ENCODE measurements around the gene MEOX1. TPM values are rescaled to one million over a fixed set of nuclear protein-coding genes. Genes with fewer than 3 reads are reported as not detected.
A peak's percentile ranks its signal among the peaks of the same experiment; 100 is the strongest.

Gene MEOX1
- total and polyA plus RNA-seq, 2 of the 4 experiments (the other 2 are of a cell fraction), result 0.48 to 0.72 TPM

DNA sequence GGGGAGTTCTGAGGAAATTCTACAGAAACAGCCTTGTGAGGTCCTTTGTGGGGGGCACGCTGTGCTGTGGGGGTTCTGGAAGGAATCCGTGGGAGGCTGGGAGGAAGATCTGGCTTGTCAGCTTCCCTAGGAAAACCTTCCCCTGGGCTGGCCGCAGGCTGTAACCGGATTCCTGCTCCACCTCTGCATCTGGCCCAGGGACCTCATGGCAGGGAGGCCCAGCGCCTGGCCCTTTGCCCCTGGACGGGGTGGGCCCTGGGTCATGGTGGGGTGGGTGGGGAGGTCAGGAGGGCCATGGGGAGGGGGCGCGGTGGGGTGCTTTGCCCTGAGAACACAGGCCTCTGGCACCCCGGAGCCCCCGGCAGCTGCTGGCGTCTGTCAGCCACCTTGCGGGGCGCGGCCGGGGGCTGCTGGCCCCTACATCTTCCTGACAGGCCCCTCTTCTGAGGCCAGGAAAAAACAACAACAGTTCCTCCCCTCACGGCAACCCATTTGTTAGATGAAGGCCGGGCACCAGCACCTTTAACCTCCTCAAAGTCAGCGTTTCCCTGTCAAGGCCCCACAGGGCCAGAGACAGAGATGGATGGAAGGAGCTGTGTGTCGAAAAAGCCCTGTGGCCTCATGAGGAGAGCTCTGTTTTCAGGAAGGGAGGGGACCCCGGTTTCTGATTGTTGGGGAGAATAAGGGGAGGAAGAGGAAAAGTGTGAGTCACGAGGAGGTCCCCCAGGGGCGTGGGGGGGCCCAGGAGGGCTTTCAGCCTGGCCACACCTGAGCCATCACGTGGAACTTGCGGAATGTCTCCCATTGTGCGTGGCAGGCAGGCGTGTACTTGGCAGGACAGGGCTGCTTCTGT is 3.6 kb upstream of the MEOX1 start:
- Histone ChIP-seq H3K14ac (replicated peaks; ENCODE audit: low read depth, low read length) (no peak overlapping the region), H3K36me3 (ENCODE audit: control insufficient read depth, insufficient read depth, low read length) (no peaks in the 10 kb centered on the region), H2AK9ac (replicated peaks; ENCODE audit: low read depth, low read length, poor library complexity) (no peak overlapping the region), H4K91ac (ENCODE audit: insufficient read depth, low read depth, low read length) (no peak overlapping the region), H2BK20ac (ENCODE audit: low read depth, low read length) (no peak overlapping the region), H3K4me3 (ENCODE audit: insufficient read depth, low read depth, low read length) (no peak overlapping the region), H2BK15ac (ENCODE audit: low read depth, low read length) (no peak overlapping the region), H2AFZ (replicated peaks; ENCODE audit: low read length, poor library complexity) (no peak overlapping the region), H2AK5ac (ENCODE audit: low read depth, low read length) (0 out of 2 replicates have a peak overlapping the region, but pooled peaks have one; percentile 0), H3K4me2 (ENCODE audit: low read depth, low read length) (no peak overlapping the region), H3K18ac (ENCODE audit: low read depth, low read length) (no peak overlapping the region), H3K9me3 (ENCODE audit: control insufficient read depth, insufficient read depth, low read length) (no peaks in the 10 kb centered on the region), H2BK5ac (ENCODE audit: low read depth, low read length, poor library complexity, severe bottlenecking) (no peak overlapping the region), H3K27me3 (ENCODE audit: control insufficient read depth, insufficient read depth, low read length) (peaks cover 3% of the 10 kb centered on the region; the same call in 1 of the 2 replicates), H3K27ac (ENCODE audit: insufficient read depth, low read length) (no peak overlapping the region), H3K4me1 (ENCODE audit: control insufficient read depth, insufficient read depth, low read length) (peaks cover 15% of the 10 kb centered on the region), H3K9ac (ENCODE audit: low read depth, low read length) (no peak overlapping the region), H4K5ac (ENCODE audit: low read depth, low read length) (0 out of 2 replicates have a peak overlapping the region, but pooled peaks have one; percentile 60), H3K9me1 (ENCODE audit: insufficient read depth, low read length) (peaks cover 4% of the 10 kb centered on the region), H3K4ac (ENCODE audit: low read depth, low read length) (no peak overlapping the region), H3K79me1 (ENCODE audit: low read depth in 1 of 2, low read length in 2 of 2) (no peaks in the 10 kb centered on the region), H4K8ac (ENCODE audit: low read depth in 2 of 2, low read length in 2 of 2) (no peak overlapping the region), H3K23ac (ENCODE audit: low read depth, low read length) (no peak overlapping the region), H3K56ac (ENCODE audit: extremely low read depth, insufficient read depth, low read length) (no peak overlapping the region), H4K20me1 (ENCODE audit: insufficient read depth, low read length) (no peaks in the 10 kb centered on the region), H2BK120ac (ENCODE audit: low read depth, low read length) (no peak overlapping the region)
- CTCF ChIA-PET, result interaction anchor here (0.6 kb wide), 1 partner anchor 234 kb away, joined by 5 read pairs; no protein-coding TSS in a partner anchor
- in situ Hi-C loops (cut with MboI; ENCODE audit: low sequenced_read_pairs), result no loop called here
- POLR2A ChIA-PET (ENCODE audit: unreplicated experiment), result interaction anchor here (0.6 kb wide), 1 partner anchor 11 kb away, joined by 6 read pairs; no protein-coding TSS in a partner anchor
- no peak for ATAC-seq (ENCODE audit: low read depth)
- intact Hi-C loops (cut with micrococcal nuclease), result no loop called here
- dilution Hi-C loops (cut with HindIII; ENCODE audit: low sequenced_read_pairs, unreplicated experiment), result no loop called here
- DNase-seq, result no peak
- TF ChIP-seq RAD21 (IDR thresholded peaks at IDR 0.05; ENCODE audit: low read length) (no peak), SMC3 (IDR thresholded peaks at IDR 0.05; ENCODE audit: low read depth, low read length) (no peak), CHD1 (IDR thresholded peaks at IDR 0.05; ENCODE audit: low read depth, low read length) (no peak), NFE2L2 (IDR thresholded peaks at IDR 0.05; ENCODE audit: low read depth, low read length) (no peak), FOS (IDR thresholded peaks at IDR 0.05; ENCODE audit: low read depth, low read length) (no peak), CEBPB (IDR thresholded peaks at IDR 0.05; ENCODE audit: low read depth, low read length) (no peak)
- TF ChIP-seq, protein P1, sequence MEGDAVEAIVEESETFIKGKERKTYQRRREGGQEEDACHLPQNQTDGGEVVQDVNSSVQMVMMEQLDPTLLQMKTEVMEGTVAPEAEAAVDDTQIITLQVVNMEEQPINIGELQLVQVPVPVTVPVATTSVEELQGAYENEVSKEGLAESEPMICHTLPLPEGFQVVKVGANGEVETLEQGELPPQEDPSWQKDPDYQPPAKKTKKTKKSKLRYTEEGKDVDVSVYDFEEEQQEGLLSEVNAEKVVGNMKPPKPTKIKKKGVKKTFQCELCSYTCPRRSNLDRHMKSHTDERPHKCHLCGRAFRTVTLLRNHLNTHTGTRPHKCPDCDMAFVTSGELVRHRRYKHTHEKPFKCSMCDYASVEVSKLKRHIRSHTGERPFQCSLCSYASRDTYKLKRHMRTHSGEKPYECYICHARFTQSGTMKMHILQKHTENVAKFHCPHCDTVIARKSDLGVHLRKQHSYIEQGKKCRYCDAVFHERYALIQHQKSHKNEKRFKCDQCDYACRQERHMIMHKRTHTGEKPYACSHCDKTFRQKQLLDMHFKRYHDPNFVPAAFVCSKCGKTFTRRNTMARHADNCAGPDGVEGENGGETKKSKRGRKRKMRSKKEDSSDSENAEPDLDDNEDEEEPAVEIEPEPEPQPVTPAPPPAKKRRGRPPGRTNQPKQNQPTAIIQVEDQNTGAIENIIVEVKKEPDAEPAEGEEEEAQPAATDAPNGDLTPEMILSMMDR (conservative IDR thresholded peaks at IDR 0.05; ENCODE audit: low read depth, low read length), result no peak
- 77% methylated on average over 6 of the region's 26 CpGs; no CpG with 5 or more reads in 1 of the 2 experiments for WGBS, 2 experiments (ENCODE audit: extremely low coverage in 2 of 2, insufficient read length in 1 of 2)
- no TSS peak for BruUV-seq (replicated peaks)

Data from IMR-90 (cell line).